Loucy (cell line): ENCODE measurements around the gene MPZL1.

ENCODE experiments used
- CTCF ChIP-seq: fragments of 200-600 bp; sonication (generic); conservative IDR thresholded peaks from 2 replicates; pipeline ENCODE4 v1.5.1; 2014; ENCODE audit warnings: mild to moderate bottlenecking, antibody characterized with exemption, low read length
- EZH2phosphoT487 ChIP-seq: fragments of 200-600 bp; IDR thresholded peaks from 2 replicates; pipeline ENCODE4 v1.6.1; 2018; ENCODE audit warnings: antibody characterized with exemption, mild to moderate bottlenecking, moderate library complexity, borderline replicate concordance

GRCh38 chr1:167681451-167682098, 40.2 kb upstream of the MPZL1 start:
- TF ChIP-seq CTCF = no peak
- TF ChIP-seq EZH2phosphoT487 = no peak
